ENCODE results near the gene CHD8.
"Not testable (repeated sequence)": the region's sequence is repeated elsewhere in the genome, so short reads cannot be mapped to it uniquely, and the experiment has no call there.

CHD8 gene, protein sequence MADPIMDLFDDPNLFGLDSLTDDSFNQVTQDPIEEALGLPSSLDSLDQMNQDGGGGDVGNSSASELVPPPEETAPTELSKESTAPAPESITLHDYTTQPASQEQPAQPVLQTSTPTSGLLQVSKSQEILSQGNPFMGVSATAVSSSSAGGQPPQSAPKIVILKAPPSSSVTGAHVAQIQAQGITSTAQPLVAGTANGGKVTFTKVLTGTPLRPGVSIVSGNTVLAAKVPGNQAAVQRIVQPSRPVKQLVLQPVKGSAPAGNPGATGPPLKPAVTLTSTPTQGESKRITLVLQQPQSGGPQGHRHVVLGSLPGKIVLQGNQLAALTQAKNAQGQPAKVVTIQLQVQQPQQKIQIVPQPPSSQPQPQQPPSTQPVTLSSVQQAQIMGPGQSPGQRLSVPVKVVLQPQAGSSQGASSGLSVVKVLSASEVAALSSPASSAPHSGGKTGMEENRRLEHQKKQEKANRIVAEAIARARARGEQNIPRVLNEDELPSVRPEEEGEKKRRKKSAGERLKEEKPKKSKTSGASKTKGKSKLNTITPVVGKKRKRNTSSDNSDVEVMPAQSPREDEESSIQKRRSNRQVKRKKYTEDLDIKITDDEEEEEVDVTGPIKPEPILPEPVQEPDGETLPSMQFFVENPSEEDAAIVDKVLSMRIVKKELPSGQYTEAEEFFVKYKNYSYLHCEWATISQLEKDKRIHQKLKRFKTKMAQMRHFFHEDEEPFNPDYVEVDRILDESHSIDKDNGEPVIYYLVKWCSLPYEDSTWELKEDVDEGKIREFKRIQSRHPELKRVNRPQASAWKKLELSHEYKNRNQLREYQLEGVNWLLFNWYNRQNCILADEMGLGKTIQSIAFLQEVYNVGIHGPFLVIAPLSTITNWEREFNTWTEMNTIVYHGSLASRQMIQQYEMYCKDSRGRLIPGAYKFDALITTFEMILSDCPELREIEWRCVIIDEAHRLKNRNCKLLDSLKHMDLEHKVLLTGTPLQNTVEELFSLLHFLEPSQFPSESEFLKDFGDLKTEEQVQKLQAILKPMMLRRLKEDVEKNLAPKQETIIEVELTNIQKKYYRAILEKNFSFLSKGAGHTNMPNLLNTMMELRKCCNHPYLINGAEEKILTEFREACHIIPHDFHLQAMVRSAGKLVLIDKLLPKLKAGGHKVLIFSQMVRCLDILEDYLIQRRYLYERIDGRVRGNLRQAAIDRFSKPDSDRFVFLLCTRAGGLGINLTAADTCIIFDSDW (N-terminal part only)

DNA sequence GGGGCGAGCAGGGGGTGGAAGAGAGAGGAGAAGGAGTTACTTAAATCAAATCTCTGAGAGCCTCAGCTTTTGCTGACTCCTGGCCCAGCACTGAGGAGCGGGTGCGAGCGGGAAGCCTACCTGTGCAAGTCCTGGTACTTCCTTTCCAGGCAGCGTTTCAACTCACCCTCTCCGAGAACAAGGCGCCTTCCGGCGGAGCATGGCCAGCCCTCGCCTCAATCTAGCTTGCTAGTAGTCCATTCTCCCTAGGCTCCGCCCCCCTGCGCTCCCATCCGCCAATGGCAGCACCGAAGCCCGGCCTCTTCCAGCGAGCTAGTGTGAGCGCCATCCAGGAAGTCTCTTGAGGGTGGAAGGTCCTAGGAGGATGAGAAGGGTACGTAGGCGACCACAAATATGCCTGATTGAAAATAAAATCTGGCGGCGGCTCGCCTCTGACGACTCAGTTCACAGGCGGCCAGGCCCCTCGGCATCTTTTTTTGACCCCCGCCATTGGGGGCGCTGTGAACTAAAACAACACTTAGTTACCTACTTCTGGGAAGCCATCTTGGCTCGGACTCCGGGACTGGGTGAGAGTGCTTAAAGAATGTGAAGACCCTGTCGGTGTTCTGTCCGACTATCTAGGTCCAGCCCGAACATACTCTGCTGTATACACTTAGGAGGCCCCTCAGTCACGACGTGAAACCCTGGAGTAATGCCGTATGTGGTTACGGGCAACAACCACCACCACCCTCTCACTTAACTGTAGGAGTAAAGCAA lies at the start of gene CHD8:
Gene CHD8 (minus strand): TSS at position 212 of the 756 bp plus-strand sequence. CDS start 24,480 bp downstream, outside the sequence.
- peak; percentile 100 for DNase-seq

DNA sequence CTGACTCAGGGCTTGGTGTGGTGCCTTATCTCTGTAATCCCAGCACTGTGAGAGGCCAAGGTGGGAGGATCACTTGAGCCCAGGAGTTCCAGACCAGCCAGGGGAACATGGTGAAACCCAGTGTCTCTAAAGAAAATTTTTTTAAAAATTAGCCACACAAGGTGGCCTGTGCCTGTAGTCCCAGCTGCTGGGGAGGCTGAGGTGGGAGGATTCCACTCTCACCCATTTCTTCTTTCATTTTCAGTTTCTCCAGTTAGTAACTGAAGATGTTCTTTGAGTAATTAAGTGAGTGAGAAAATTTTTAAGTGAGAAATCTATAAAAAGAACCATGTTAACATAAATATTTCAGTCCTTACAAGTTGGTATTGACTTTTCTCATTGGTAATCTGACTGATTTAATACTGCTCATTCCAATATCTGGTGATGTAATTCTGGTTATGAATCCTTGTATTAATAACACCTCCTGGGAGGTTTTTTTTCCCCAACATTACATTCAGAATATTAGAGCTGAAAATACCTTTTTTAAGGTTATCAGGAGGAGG lies 49.2 kb upstream of the CHD8 start:
- no peak for DNase-seq

DNA sequence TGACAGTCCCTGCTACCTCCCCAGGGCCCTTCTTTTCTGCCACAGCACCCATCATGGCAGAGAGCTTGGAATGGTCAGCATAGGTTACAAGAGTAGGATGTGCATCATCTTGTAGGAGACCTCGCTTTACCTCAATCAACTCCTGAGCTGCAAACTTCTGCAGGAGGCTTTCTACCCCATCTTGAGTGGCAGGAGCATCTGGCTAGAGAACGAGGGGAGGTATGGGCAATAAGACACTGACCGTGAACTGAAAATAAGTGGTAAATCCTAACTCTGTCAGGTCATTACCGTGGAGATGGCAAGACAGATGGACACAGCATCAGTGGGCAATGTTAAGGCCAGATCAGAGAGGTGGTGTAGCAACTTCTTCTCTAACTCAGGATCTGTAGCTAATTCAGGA lies 47.5 kb upstream of the CHD8 start:
- DNase-seq = no peak

DNA sequence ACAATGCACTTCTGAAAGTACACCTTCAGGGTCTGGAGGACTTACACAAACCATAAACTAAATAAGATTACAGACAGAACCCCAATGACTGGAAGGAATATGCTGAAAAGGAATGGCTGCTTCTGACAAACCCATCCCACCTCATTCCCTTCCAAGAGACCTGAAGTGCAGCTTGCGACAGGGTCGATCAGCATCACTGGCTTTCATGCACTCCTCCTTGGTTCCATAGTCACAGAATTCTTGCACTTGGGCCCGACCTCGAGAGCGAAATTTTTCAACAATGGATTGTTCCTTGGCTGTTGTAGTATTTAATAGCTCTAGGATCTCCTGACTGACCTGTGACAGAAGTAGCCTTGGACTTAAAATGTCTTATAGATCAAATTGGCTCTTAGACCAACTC lies 45.6 kb upstream of the CHD8 start:
- DNase-seq = no peak

DNA sequence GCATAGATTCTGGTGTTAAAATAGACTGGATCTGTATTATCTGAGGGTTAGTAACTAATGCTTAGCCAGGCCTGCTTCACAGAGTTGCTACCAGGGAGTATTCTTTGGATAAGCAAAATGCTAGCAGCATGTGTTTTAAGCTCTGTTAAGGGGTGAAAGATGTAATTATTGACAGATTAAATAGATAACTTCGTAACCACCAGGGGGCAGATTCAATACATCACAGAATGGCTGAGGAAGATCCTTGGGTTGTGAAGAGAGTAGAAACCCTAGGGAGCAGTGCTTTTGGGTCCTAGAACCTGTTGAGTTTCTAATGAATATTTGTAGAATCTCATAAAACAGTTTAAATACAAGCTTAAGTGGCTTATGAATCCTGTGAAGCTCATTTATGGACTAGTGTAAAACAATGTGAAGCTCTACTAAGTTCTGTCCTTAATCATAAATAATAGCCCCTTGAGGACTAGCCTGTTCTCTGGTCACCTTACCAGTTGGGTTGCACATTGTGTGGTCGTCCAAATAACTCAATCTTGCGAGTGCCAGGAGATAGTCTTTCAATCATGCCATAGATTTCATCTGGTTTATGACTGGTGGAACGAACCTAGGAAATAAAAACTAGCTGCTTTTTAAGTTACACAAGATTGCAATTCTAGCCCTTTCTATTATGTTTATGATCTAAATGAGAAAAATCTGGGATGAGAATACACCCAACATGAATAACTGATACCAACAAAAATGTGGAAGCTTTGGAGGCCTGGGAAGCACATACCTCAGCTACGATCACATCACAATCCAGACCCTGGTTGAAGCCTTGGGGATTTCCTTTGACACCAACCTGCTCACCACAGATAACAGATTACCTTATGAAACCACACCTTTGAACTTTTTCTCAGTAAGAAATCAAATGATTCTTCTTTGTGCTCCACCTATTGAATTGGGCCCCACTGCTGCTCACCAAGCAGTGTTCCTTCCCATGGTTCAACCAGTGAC lies 42.9 kb upstream of the CHD8 start:
- peak; percentile 36 for DNase-seq

DNA sequence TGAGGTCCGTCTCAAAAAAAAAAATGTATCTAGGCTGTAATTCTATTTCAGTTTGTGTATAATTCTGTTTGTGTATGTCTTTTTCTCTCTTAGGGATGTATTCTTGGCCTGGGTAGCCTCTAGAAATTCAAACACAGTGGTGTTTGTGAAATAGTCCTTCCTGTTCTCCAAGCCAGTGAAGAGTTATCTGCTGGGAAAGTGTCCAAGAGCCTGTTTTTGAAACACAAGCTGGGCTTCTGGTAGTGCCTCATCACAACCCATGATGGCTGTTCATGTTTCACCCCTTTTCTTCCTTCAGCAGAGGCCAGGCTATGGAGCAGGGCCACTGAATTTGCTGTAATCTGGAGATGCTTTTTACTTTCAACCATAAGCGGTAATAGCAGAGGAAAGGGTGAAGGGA lies 40.5 kb upstream of the CHD8 start:
- DNase-seq = no peak

DNA sequence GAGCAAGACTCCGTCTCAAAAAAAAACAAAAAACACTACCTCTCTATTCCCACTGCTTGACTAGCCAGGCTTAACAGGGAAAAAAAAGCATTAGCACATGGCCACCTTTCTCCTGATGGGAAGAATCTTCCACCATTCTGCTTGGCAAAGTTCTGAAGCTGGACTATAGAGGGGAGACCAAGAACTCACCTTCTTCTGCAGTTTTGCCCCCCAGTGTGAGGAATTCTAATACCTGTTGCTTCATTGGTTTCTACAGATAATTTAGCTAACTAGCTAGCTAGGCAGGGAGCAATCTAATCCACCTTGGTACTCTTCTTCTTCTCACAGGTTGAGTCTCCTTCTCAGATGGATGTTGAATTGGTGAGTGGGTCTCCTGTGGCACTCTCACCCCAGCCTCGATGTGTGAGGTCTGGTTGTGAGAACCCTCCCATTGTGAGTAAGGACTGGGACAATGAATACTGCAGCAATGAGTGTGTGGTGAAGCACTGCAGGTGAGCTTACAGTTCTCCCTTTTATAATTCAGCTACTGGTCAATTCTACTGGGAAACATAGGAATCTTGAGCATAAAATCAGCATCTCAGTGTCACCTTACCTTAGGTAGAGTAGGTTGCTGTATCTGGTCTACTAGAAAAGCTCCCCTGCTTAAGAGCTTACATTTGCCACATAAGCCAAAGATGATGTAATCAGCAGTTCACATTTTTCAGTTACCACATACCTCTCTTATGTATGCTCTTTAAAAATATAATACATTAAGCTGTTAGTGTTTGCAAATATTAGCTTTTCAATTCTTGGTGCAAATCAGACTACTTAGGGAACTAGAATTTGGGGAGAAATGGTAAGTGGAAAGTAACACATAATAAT lies 39.2 kb upstream of the CHD8 start:
- DNase-seq = peak; percentile 35

DNA sequence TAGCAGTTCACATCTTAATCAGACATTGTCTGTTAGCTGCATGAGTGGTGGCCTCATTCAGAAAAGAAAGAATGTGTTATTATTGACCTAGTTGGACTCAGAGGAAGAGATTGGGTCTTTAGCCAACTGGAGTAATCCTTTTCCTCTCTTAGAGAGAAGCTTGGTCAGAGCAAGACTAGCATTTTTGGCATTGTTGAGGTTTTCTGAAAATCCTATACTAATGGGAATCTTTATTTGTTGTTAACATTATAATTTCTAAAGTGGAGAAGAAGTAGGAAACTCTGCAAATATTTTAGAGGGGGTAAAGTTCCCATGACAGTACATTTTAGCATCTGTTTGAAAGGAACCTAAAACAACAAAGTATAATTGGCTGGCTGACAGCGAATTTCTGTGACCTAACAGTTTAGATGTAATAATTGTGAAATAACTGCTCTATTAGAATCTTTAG lies 30.7 kb upstream of the CHD8 start:
- peak; percentile 77 for DNase-seq

DNA sequence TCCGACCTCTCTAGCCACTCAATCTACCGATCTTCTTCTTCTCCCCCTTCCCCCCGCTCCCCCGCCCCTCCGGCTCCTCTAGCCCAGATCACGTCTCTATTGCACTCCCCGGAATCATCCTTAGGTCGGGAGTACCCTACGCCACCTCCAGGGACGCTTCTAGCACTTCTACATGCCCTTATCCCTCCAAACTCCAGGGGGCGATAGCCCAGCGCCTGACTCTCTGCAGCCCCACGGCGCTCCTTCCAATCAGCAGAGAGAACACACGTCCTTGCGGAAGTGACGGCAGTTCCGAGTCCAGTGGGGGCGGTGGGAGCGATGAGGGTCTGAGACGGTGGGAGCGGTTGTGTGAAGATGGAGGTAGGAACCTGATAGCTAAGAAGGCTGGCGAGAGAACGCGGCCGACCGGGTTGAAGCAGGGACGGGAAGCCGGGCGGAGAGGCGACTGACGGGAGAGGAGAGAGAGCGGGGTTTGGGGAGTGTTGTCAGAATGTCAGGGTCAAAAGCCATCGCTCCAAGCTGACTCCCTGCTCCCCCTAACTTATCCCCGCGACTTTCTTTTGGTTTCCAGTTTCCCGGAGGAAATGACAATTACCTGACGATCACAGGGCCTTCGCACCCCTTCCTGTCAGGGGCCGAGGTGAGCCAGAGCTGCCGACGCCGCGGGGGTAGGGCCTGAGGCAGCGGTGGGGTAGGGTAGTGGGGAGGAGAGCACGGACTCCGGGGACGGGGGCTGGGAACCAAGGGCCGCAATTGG lies 21.2 kb upstream of the CHD8 start, which contains the start of the genes RAB2B and TOX4:
Gene RAB2B (minus strand): TSS at position 35 of the 757 bp plus-strand sequence. CDS start 87 bp downstream, outside the sequence.
Gene TOX4 (plus strand): TSS at position 271 of the 757 bp plus-strand sequence. CDS start 84 bp downstream, at position 355.
- DNase-seq = peak; percentile 98

DNA sequence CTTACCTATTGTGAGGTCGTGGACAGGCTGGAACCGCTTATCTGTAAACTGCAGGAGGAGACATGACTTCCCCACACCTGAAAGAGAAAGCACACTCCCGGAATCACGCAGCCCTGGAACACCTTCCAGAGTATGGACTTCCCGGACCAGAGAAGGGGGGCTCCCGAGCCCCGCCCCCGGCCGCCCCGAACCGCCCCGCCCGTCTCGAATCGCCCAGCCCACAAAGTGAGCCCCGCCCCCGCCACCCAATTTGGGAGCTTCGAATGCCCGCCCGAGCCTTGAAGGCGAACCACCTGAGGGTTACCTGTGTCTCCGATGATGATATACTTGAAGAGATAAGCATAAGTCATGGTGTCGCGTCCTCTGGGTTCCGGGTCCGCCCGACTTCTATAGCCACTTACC lies 20.6 kb upstream of the CHD8 start:
- no peak for DNase-seq

DNA sequence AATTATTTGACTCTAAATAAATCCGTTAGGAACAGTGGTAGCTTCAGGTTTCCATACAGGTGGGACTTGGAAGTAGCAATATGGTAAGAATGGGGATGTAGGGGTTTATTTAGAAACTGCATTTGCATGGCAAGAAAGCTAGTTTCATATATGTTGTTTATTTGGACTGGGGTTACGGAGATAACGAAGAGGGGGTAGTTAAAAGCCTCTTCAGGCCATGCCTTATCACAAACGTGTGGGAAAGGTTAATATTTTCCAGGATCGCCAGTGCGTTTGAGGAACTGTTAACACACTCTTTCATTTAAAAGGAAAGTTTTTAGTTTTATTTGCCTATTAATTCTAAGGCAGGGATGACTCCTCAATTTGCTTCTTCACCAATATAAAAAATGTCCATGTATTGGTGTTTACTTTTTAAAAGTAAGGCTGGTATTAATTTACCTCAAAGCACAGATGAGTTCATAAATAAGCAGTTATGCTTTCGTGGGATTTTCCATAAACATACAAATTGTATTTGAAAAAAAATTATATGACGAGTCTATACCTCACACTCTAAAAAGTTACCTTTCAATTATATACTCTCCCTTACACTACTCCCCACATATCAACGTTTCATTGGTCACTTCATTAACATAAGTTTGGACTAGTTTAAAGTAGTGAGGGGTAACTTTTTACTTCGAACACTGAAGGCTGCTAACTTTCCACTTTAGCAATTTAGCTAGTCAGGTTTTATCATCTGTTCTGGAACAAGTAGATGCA lies 20.0 kb upstream of the CHD8 start:
- DNase-seq = no peak

DNA sequence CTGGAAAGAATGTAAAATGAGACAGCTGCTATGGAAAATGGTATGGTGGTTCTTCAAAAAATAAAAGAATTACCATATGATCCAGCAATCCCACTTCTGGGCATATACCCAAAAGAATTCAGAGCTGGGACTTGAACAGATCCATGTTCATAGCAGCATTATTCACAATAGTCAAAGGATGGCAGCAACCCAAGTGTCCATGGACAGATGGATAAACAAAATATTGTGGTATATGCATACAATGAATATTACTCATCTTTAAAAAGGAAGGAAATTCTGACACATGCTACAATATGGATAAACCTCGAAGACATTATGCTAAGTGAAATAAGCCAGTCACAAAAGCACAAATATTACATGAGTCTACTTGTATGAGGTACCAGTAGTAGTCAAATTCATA lies 11.7 kb upstream of the CHD8 start:
- peak; percentile 96 for DNase-seq

DNA sequence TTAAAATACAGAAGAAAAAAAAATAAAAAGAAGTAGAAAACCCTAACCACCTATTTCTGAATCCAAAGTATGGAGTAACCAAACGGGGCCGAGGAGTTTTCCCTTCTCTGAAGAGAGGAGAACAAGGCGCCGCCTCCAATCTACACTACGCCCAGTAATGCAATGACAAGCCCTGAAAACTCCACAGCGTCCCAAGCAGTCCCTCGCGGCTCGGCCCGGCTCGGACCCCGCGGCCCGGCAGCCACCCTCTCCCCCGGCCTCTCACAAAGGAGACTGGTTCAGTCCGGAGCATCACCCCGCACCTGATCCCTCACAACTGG lies 371 bp downstream of the CHD8 start:
- no peak for DNase-seq

DNA sequence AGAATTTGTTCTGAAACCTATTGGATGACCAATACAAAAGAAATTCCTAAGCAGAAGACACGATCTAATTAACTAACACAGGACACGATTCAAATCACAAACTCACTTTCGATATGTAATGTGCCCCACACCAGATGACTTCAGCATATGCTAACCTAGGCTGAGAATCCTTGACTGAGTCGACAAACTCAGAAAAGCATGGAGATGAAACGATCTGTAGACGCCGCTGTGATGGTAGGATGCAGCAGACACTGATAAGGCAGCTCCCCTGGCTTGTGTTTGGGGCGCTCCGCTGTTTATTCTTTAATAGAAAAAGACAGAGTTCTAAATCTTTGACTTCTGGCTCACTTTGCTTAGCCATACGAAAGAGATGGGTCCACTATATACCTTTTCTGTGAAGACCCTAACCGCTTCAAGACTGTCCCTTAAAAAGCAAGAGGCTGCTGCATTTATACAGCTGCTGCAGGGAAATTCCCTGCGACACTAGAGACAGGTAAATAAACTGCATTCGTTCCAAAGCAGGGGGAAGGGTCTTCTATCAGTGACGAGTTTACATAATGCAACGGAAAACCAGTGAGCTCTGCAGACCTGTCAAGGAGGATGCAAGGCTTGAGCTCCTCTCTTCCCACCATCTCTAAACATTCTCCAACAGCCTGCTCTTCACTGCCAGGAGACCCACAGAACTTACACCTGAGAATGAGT lies 929 bp downstream of the CHD8 start:
- DNase-seq = no peak

DNA sequence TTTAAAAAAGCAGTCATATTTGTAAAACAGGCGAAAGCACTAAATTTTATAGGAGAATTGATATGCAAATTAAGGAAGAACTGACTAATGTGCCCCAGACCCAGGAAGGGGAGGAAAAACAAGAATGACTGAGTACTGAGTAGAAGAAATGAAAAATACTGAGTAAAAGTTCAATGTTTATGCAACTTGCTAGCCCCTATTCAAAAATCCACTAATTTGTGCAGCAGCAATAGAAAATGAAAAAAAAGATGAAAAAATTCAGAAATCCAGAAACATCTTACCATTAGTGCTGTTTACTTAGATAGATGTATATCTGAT lies 6.1 kb downstream of the CHD8 start:
- no peak for DNase-seq

DNA sequence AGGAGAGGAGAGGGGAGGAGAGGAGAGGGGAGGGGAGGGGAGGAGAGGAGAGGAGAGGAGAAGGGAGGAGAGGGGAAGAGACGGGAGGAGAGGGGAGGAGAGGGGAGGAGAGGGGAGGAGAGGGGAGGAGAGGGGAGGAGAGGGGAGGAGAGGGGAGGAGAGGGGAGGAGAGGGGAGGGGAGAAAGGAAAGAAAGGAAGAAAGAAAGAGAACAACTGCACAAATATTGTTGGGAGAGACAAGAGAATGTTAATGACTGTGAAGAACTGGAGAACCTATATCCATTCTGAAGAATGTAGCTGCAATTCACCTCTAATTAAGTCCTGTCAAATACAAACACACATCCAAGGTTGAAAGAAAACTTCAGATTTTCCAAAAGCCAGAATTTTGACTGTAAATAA lies 13.3 kb downstream of the CHD8 start:
- not testable (repeated sequence) for DNase-seq

DNA sequence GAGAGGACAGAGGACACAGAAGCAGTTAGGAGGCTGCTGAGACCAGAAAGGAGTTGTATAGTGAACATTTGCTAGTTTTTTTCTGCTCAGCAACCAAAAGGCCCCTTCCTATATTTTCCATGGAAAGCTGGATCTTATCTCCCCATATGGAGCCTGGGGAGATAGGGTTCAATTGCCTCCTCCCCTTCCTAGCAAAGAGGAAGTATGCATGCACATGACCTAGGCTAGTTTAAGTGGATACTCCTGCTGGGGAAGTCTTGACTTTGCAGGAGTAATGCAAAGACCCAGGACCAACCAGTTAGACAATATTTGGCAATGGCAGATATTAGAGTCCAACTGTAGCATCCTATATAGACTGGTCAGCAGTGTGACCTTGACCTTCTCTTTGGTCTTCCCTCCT lies 15.1 kb downstream of the CHD8 start:
- DNase-seq = no peak
